Lower leg skin (tissue), 3 donors: ENCODE data around the gene DIP2A.

Experiments used
- CTCF ChIP-seq, 3 donors: fragments of 450-650 bp; IDR thresholded peaks; one replicate each; pipeline ENCODE4 v1.5.1; 2016; ENCODE audit warnings: antibody characterized with exemption in 3 of 3, mild to moderate bottlenecking in 3 of 3, moderate library complexity in 2 of 3
- POLR2A ChIP-seq, 2 donors: fragments of 450-650 bp; IDR thresholded peaks; one replicate each; pipeline ENCODE4 v1.6.1; 2016 to 2017; ENCODE audit warnings: antibody characterized with exemption in 2 of 2, mild to moderate bottlenecking in 1 of 2, moderate library complexity in 1 of 2

GRCh38 chr21:46527801-46528200 lies 69.1 kb downstream of the DIP2A start:
- no peak for TF ChIP-seq CTCF (IDR thresholded peaks at IDR 0.05)
- TF ChIP-seq POLR2A (IDR thresholded peaks at IDR 0.05) = no peak
